NCI-H524 (cell line): ENCODE data around the gene WNT3A.

Experiments used
- DNase-seq, 2 experiments: peaks; one replicate each; lab custom pipeline; 2025; lab: John Stamatoyannopoulos, UW

Gene WNT3A

GRCh38 chr1:228084325-228084724 is 77.5 kb downstream of the WNT3A start:
- no peak for DNase-seq

GRCh38 chr1:228084797-228085196 is 78.0 kb downstream of the WNT3A start:
- DNase-seq, result no peak

- DNase-seq, result no peak
Observed at GRCh38 chr1:228085287-228085951, 78.6 kb downstream of the WNT3A start.

- no peak for DNase-seq
Observed at GRCh38 chr1:228087771-228088251, 81.0 kb downstream of the WNT3A start.

- no peak for DNase-seq
Observed at GRCh38 chr1:228088586-228089498, 82.0 kb downstream of the WNT3A start.

- no peak for DNase-seq
Observed at GRCh38 chr1:228089519-228090380, 83.0 kb downstream of the WNT3A start.

- no peak for DNase-seq
Observed at GRCh38 chr1:228090613-228091081, 83.8 kb downstream of the WNT3A start.

GRCh38 chr1:228091084-228091483 is 84.3 kb downstream of the WNT3A start:
- DNase-seq, result no peak

GRCh38 chr1:228092342-228093049 is 85.7 kb downstream of the WNT3A start:
- DNase-seq, result no peak

- DNase-seq, result no peak
Observed at GRCh38 chr1:228093050-228093906, 86.5 kb downstream of the WNT3A start.

- DNase-seq, result no peak
Observed at GRCh38 chr1:228094432-228095016, 87.7 kb downstream of the WNT3A start.

GRCh38 chr1:228095161-228095560 is 88.4 kb downstream of the WNT3A start:
- no peak for DNase-seq

- no peak for DNase-seq
Observed at GRCh38 chr1:228095938-228096337, 89.1 kb downstream of the WNT3A start.

GRCh38 chr1:228096416-228097332 is 89.9 kb downstream of the WNT3A start:
- DNase-seq, result no peak

GRCh38 chr1:228097333-228098081 is 90.7 kb downstream of the WNT3A start:
- no peak for DNase-seq

GRCh38 chr1:228098323-228098931 is 91.6 kb downstream of the WNT3A start:
- no peak for DNase-seq

GRCh38 chr1:228099331-228099732 is 92.5 kb downstream of the WNT3A start:
- DNase-seq, result no peak
